ENCODE data around the gene SYNRG.

SYNRG gene

GRCh38 chr17:37490022-37490587, 119.1 kb downstream of the SYNRG start (continued):
- no peak for TF ChIP-seq BCL11B (tag by site-specific recombination; IDR thresholded peaks at IDR 0.05; ENCODE audit: low read depth)
- TF ChIP-seq ZBTB8A (tag by site-specific recombination; IDR thresholded peaks at IDR 0.05) = peak; percentile 20; the same call in 1 of the 2 replicates
- no peak for TF ChIP-seq CTCF (tag by site-specific recombination; IDR thresholded peaks at IDR 0.05)
- TF ChIP-seq PBX3 (CRISPR knock-in tag; IDR thresholded peaks at IDR 0.05) = 0 out of 2 replicates have a peak, but pooled peaks have one; percentile 13
- TF ChIP-seq ZSCAN30 (tag by site-specific recombination; IDR thresholded peaks at IDR 0.05) = 0 out of 2 replicates have a peak, but pooled peaks have one; percentile 29
- TF ChIP-seq, protein P1, sequence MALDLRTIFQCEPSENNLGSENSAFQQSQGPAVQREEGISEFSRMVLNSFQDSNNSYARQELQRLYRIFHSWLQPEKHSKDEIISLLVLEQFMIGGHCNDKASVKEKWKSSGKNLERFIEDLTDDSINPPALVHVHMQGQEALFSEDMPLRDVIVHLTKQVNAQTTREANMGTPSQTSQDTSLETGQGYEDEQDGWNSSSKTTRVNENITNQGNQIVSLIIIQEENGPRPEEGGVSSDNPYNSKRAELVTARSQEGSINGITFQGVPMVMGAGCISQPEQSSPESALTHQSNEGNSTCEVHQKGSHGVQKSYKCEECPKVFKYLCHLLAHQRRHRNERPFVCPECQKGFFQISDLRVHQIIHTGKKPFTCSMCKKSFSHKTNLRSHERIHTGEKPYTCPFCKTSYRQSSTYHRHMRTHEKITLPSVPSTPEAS (tag by site-specific recombination; IDR thresholded peaks at IDR 0.05) = no peak
- peak; percentile 83 for TF ChIP-seq ZNF660 (tag by site-specific recombination; IDR thresholded peaks at IDR 0.05)
- TF ChIP-seq ZIC2 (tag by site-specific recombination; IDR thresholded peaks at IDR 0.05) = peak; percentile 38; the same call in 1 of the 2 replicates
- TF ChIP-seq, protein P2, sequence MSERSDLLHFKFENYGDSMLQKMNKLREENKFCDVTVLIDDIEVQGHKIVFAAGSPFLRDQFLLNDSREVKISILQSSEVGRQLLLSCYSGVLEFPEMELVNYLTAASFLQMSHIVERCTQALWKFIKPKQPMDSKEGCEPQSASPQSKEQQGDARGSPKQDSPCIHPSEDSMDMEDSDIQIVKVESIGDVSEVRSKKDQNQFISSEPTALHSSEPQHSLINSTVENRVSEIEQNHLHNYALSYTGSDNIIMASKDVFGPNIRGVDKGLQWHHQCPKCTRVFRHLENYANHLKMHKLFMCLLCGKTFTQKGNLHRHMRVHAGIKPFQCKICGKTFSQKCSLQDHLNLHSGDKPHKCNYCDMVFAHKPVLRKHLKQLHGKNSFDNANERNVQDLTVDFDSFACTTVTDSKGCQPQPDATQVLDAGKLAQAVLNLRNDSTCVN (tag by site-specific recombination; optimal IDR thresholded peaks at IDR 0.05) = peak; percentile 55
- 0 out of 2 replicates have a peak, but pooled peaks have one; percentile 32 for TF ChIP-seq ZNF2 (tag by site-specific recombination; IDR thresholded peaks at IDR 0.05)
- TF ChIP-seq ZFP69B (tag by site-specific recombination; IDR thresholded peaks at IDR 0.05) = peak; percentile 53; the same call in 1 of the 2 replicates
- TF ChIP-seq PRDM10 (tag by site-specific recombination; IDR thresholded peaks at IDR 0.05) = peak; percentile 59
- TF ChIP-seq EGR2 (tag by site-specific recombination; IDR thresholded peaks at IDR 0.05; ENCODE audit: low read depth) = peak; percentile 74
- TF ChIP-seq HIC1 (tag by site-specific recombination; IDR thresholded peaks at IDR 0.05) = peak; percentile 72
- peak; percentile 84 for TF ChIP-seq ZNF692 (tag by site-specific recombination; IDR thresholded peaks at IDR 0.05)
